ENCODE results near the gene SLC6A1.

SLC6A1 gene

DNA sequence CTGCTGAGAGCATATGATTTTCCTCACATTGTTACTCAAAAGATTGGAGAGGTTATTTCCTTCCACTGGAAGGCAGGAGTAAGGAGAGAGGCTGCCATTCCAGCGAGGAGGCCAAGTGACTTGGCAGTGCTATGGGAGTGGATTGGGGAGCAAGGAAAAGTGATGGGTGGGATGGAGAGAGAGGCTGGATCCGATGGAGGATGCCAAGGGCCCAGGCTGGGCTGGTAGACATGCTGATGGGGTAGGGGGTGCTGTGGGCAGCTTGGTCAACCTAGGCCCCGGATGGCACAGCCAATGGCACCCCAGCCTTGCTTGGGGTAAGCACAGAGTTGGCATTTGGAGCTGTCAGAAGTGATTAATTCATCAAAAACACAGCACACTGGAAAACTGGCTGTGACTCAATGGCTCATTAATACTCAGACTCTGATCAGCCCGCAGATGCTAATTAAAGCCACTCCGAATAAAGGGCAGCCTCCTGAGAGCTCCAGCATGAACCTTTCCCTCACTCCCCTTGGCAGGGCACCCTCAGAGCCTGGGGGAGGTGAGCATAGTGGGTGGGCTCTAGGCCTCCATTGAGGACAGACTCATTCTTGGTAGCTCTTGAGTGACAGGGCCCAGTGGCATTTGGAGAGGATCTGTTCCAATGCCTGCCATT lies 22.1 kb upstream of the SLC6A1 start:
- DNase-seq, result peak in 11 of 56 donors; percentile 9 to 60 (median 47)

DNA sequence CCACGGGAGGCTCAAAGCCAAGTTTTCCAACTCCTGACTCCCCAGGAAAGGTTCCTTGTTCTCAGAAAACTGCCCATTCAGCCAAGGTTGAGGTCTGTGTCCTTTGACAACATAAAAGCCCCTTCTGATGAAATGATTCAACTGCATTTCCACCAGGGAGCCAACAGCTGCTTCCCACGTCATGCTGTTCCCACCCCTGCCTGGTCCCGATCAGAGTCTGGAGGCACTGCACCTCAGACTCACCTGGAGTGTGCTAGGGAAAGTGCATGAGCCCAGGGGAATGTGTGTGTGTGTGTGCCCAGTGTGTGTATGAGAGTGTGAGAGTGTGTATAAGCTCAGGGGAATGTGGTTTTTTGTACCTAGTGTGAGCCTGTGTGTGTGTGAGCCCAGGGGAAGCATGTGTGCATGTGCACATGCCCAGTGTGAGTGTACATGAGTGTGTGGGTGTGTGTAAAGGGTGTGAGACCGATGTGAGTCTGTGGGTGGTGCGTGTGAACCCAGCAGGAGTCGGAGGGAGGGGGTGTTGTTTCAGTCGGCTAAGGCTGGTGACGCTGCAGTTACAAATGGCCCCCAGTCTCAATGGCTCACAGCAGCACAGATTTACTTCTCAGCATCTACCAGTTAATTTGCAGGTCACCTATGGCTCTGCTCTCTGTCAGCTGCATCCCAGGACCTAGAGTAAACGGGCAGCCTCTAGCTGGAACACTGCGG lies 20.3 kb upstream of the SLC6A1 start:
- no peak for DNase-seq

DNA sequence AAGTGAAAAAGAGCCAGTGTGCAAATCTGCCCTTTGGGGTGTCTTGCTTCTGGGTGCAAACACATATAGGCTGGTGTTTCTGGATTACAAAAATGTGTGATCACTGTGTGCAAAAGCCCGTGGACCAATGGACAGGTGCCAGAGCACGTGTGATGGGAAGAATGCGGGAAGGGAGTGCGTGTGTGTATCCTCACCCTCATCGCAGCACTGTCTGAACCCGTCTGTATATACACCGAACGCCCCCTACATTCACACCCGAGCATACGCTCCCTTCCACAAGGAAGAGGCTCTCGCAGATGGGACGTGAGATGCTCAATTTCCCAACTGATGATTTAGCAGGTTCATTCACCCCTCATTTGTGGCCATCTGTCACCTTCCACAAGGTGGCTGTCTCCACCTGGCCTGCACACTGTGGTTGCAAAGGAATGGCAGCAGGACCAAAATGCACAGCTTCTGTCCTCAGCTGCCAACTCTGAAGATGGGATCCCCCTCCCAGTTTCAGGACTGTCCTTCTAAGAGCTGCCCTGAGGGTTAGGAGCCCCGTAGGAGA lies 19.4 kb upstream of the SLC6A1 start:
- no peak for DNase-seq

DNA sequence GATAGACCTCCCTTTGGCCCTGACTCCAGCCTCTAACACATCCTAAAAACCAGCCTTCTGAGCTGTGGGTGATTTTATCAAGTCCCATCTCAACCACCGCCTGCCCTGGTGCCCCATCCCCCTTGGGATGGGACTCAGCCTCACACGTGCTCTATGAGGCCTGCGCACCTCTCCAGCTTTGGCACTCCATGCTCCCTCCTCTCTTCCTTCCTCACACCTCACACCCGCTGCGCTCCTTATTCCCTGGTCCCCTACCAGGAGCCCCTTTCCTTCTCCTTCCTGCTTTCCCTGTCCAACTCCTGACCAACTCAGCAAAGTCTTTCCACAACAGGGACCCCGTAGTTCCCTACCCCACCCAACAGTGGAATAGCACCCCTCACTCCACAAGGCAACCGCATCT lies 18.4 kb upstream of the SLC6A1 start:
- no peak for DNase-seq

DNA sequence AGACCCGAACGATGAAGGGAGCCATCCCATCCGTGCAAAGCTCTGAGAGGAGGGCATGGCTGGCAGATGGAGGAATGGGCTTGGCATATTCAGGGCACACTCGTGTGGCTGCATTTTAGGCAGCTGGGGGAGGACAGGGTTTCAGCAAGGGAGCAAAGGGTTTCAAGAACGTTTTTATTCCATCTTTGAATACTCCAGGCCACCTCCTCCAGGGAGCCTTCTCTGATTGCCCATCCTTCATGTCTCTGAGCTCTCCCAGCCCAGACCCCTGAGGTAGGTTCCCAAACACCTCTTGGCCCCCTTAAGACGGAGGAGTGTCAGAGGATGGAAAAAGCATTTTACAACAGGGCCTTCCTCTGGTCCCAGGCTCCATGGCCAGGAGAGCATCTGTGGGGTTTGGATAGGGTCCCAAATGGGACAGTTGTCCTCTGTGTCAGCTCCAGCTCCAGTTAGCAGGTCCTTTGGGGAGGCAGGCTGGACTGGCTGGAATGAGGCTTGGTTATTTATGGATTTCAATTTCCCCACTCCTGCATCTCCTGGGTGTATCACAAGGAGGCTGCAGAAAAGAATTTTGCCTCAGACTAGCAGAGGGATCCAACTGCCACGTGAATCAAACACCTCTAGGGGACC lies 17.7 kb upstream of the SLC6A1 start:
- peak in 2 of 56 donors; percentile 14 to 35 for DNase-seq

DNA sequence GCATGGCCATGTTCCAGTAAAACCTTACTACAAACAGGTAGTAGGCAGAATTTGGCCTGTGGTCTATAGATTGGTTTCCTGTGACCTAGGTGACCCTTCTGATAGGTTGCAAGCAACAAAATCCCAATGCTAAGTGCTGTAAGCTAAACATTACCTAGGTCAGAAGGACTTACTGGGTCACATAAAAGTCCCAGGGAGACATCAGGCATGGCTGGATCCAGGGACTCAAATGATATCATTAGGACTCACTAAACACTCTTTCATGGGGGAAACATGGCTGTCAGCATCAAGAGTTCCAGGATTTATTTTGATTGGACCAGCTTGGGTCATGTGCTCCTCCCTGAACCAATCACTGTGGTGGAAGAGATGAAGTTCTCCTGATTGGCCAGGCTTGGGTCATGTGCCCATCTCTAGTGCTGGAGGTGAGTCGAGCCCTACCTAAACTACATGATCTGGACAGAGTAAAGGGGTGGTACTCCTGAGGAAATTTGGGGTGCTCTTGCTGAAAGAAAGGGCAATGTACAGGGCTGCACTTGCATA lies 16.8 kb upstream of the SLC6A1 start:
- no peak for DNase-seq

DNA sequence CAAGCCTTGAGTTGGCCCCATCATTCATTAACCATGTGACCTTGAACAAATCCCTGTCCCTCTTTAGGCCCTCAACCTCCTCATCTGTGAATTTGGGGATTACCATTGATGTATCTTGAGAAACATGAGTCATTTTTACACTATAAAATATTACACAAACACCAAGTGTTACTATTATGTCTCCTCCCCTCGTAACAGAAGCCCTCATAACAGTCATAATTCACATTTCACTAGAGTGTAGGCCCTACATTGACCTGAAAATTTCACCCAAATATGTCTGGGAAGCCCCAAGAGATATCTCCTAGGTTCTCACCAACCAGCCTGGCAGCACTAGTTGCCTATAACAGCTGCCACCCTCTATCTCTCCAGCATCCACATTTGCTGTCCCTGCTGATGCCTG lies 15.8 kb upstream of the SLC6A1 start:
- DNase-seq, result no peak

DNA sequence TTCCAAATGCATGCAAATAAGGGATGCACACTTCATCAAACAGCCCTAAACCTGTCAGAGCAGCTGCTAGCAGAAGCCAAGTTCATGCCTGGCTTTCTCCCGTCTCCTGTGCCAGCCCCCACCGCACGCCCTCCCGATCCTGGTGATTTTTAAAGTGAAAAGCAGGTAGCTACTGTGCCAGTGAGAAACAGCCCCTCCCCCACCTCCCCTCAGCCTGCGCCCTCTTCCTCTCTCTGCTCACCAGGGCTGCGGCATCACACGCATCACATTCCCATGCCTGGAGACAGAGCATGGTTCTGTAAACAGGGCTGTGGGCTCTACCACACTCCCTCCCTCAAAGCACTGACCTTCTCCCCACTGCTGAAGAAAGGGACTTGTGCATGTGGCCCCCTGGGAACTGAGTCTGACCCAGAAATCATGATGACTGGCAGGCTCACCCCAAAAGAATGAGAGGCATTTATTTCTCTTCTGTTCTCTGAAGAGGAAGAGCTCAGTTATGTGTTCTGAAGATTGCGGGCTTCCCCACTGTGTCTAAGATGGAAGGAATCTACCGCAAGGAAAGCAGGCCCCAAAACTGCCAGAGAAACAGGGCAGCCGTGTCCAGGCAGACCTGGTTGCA lies 14.5 kb upstream of the SLC6A1 start:
- DNase-seq, result peak in 1 of 56 donors; percentile 9

DNA sequence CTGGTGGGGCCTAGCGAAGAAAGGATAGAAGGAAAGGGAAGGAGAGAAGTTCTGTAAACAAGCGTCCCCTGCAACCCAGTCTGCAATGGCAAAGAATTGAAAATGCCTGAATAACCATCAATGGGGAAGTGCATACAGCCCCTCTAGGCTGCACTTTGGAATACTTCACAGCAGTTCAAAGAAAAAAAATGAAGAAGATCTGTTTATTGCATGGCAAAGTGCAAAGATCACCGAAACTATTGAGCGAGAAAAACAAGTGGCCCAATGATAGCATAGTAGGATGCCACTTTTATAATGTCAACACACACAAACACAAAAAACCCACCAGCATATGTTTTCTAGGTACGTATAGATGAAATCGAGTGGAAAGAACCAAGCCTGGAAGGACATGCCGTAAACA lies 13.6 kb upstream of the SLC6A1 start:
- DNase-seq, result no peak

DNA sequence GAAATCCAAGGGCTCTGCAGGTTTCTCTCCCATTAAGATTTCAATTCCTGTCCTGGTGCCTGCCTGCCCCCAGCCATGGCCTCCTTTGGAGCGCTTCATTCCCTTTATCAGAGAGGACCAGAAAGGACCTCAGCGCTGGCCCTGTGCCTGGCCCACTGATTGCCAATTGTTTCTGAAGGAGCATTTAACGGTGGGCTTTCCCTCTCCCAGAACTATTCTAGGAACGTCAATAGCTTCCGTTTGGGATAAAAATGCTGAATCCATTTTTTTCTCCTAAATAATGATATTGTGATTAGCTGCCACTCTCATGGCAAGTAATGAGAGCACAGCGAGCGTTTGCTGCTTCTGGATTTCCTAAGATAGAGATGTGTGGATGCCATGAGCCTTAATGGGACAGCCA lies 12.2 kb upstream of the SLC6A1 start:
- peak in 1 of 56 donors; percentile 24 for DNase-seq

DNA sequence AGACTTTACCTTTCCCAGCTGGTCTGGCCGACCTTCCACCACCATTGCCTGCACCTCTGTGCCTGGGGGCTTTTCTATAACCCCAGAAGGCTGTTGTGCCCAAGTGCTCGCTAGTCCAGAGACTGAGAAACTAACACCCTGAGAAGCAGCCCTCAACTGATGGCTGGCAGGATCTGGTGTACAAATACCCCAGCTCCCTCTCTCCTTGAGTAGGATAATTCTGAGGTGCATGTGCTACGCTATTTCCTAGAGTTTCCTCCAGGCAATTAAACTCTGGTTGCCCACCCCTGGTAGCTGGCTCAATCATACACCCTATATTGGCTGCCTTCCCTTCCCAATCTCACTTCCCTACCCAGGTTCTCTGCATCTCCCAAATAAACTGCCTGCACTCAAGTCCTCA lies 11.5 kb upstream of the SLC6A1 start:
- no peak for DNase-seq

DNA sequence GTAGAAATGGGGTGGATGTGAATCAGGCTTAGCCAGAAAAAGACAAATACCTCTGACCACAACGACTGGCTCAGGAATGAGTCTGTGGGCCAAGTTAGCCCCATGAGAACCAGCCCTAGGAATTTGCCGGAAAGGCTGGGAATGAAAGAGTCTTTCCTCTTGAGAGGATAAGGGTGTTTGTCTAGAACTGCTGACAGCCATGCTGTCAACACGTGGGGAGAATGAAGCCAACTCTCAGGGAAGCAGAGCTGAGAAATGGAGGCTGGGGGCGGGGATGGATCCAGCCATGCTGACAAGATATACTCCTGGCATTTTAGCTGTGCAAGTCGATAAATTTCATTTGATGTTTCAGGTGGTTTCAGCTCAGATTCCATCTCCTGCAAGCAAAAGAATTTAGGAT lies 10.6 kb upstream of the SLC6A1 start:
- no peak for DNase-seq

DNA sequence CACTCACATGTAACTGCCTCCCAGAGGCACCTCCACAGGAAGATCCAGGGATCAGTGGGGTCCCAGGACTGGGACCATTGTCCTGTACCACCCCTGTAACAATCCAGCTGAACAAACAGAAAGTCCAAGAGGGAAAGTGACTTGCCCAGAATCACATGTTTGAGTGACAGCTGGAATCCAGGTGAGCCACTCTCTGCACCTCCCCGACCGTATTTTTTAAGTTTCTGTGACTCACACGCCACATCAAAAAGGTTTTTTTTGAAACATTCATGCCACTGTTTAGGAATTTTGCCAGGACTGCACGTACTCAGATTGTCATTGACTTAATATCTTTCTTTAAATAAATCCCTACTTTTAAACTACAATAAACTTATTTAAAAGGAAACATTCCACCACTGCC lies 9.8 kb upstream of the SLC6A1 start:
- no peak for DNase-seq

DNA sequence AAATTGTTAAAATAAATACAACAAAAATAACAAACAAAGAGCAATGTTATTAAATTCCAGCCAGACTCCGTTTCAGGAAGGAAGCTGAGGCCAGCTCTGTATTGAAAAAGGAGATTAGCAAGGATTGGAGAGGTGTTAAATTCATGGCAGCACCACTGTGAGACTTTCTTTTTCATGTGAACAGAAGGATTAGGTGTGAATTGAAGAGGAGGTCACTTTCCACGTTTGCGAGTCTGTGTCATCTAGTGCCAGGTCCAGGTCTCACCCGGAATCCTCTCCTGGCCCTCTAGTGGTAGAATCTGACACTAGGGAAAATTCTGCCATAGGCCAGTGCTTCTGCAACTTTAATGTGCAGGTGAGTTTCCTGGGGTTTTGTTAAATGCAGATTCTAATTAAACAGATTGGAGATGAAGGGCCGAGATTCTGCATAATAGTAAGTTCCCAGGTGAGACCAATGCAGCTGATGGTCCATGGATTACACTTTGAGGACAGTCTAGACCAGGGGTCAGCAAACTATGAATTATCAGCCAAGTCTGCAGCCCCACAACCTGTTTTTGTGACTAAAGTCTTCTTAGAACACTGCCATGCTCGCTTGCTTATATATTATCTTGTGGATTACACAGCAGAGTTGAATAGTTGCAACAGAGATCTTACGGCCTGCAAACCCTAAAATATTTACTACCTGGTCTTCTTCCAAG lies 9.2 kb upstream of the SLC6A1 start:
- DNase-seq, result peak in 14 of 56 donors; percentile 18 to 73 (median 35)

DNA sequence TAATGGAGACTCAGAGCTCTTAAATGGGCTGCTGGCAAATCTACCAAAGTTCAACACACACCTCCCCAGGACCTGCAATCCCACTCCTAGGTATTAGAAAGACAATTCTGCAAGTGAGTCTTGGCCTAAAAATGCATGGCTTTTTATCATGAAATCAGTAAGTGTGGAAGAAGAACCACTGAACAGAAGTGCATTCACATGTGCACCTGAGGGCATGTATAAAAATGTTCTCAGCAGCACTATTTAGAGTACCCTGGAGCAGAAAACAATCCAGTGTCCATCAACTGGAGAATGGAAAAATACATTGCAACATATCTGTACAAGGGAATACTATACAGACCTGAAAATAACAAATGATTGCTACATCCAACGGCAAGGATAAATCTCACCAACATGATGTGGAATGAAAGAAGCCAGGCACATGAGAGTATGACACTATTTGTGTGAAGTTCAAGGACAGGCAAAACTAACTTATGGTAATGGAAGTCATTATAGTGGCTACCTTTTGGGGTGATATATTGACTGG lies 8.1 kb upstream of the SLC6A1 start:
- DNase-seq, result no peak

DNA sequence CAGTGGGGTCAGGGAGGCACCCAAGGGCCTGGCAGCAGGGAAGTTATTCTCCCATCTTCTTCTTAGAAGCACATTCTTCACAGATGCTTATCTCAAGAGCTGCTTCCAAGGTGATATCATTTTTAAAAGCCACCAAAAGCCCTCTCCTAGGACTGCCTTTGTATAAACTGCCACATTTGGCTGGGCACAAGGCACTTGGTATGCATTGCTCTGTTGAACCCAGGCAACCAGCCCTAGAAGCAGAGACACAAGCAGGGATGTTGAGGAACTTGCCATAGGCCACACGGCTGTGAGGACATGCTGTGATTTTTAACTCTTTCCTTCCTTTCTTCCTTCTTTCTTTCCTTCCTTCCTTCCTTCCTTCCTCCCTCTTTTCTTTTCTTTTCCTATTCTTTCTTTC lies 7.4 kb upstream of the SLC6A1 start:
- no peak for DNase-seq

DNA sequence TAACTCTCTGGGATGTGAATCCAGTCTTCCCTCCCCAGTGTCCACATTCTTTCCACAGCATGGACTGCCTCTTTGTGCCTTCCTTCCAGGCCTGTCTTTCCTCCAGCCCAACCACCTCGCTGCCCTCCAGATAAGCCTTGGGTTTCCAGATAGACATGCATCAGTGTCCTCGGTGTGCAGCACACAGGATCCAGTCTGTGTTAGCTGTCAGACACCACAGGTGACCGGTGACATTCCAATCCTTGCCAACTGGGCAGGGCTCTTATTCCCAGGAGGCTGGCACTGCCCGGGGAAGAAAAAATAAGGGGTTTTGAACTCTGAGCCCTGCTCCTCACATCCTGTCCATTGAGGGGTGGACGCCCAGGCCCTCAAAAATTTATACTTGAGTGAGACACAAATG lies 6.0 kb upstream of the SLC6A1 start:
- DNase-seq, result no peak

DNA sequence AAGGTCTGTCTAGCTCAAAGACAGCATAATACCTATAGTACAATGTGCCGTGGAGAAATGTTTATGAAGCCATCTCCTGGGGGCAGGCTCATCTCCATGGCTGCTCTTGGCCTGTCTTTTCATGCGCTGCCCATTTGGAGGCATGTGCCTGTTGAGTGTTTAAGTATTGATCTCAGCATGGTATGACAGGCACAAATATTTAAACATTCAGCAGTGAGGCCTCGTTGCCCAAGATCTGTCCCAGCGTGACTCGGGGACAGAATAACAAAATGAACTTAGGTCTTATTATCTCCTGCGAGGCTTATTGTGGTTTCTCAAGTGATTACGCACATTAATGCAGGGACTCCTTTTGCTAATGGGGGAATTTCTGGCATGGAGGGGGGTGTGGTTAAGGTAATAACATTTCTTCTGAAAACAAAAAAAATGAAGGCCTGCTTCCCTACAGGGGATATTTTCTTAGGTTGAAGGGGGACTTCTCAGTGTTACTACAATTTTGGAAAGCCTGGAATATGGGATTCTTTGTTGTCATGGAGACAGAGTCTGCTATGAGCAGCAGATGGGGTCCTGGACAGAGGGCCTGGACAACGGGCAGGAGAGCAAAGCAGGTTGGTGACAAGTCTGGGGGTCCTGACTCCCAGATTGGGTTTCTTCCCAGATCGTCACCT lies 4.4 kb upstream of the SLC6A1 start:
- no peak for DNase-seq

DNA sequence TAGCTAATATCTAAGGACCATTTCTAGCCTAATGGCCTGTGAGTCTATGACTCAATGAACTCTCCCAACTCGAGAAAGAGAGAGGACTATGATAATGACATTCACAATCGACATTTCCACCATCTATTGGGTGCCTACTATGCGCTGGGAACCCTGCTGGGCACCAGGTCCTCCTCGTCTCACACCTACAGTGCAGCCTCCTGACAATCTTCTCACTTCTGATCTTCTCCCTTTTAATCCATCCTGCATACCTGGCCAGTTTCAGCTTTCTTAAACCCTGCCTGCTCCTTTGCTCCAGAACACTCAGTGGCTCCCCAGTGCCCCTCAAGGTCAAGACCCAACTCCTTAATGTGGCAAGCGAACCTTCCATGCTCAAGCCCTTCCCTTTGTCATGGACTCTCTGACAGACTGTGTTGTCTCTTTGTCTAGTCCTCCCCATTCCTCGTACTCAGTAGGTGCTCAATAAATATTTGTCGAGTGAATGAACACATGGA lies 3.5 kb upstream of the SLC6A1 start:
- DNase-seq, result no peak

Measured in amygdala (tissue), 56 donors.